RCC 7860 (cell line): ENCODE measurements around the gene CD247.
A peak's percentile ranks its signal among the peaks of the same experiment; 100 is the strongest.
"Not testable (repeated sequence)": the region's sequence is repeated elsewhere in the genome, so short reads cannot be mapped to it uniquely, and the experiment has no call there.

Experiments used
- DNase-seq: peaks from one replicate; pipeline ENCODE4 v3.0.0-alpha.2; 2015; ENCODE audit warnings: low spot score
- FAIRE-seq: peaks from 2 replicates; lab custom pipeline; 2012; peaks lifted over from hg19 to GRCh38; lab: Jason Lieb, UNC

The CD247 gene

DNA sequence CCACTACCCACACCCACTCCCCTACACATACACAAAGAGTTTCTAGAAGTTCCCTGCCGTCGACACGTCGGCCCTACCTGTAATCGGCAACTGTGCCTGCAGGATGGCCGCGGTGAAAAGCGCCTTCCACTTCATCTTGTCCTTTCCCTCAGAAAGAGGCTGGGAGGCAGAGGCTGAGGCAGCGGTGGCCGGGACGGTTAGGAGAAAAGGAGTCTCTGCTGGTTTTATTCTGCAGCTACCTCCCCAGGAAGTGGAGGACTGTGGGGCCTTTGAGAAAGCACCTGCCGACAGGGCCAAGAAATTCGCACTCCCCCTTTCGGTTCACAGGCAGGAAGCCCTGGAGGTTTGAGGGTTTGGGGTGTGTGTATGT lies at the start of gene CD247:
Gene CD247 (minus strand): TSS at position 199 of the 370 bp plus-strand sequence. CDS start 64 bp downstream, at position 135.
- DNase-seq, result no peak

DNA sequence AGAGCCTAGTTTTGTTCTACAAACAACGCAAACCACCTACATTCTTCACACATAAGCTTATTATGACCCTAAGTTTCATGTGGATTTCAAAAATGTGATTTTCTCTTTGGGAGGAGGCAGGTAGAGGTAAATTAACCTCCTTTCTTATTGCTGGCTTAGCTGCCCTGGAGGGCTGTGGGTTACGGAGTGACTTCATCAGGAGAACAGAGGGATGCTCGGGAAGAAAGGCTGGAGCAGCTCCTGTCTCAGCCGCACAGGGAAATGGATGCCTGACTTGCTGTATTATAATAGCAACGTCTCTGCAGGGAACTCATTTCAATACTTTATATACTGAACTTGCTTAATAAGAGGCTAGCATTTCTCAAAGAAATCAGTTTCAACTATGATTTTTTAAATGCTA lies 49.3 kb upstream of the CD247 start:
- DNase-seq, result no peak

More for the DNA sequence above, at the start of gene CD247:
- no peak for FAIRE-seq

DNA sequence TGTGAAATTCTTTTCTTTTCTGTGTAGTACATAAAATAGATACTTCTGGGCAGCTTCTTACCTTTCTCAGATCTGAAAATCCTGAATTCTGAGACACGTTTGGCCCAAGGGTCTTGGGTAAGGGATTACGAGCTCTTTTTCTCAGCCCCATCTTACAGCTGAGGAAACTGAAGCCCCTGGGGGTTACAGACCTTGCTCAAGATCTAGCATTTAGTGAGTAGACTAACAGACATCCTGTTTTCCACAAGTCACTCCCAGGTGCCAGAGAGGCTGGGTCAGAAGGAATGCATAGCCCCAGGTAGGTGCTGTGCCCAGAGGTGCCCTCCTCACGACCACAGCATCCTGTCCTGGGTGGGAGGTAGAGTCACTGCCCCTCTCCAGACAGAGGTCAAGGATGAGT lies 48.4 kb upstream of the CD247 start:
- no peak for DNase-seq
- no peak for FAIRE-seq

More for the DNA sequence above, 49.3 kb upstream of the CD247 start:
- FAIRE-seq, result no peak

DNA sequence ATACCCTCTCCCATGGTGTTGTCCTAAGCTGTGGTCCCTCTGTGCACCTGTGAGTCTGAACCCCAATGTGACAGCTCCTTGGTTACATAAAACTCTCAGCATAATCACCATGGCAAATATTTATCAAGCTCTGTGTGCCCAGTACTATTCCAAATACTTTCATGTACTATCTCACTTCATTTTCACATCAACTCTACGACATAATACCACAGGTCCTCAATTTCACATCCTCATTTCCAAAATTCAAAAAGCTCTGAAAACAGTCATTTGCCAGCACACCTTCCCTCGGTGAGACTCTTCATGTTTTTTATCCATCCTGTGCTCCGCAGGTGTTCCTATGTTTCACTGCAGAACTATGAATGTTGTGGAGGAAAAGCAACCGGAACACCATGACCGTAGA lies 47.6 kb upstream of the CD247 start:
- no peak for FAIRE-seq
- no peak for DNase-seq

DNA sequence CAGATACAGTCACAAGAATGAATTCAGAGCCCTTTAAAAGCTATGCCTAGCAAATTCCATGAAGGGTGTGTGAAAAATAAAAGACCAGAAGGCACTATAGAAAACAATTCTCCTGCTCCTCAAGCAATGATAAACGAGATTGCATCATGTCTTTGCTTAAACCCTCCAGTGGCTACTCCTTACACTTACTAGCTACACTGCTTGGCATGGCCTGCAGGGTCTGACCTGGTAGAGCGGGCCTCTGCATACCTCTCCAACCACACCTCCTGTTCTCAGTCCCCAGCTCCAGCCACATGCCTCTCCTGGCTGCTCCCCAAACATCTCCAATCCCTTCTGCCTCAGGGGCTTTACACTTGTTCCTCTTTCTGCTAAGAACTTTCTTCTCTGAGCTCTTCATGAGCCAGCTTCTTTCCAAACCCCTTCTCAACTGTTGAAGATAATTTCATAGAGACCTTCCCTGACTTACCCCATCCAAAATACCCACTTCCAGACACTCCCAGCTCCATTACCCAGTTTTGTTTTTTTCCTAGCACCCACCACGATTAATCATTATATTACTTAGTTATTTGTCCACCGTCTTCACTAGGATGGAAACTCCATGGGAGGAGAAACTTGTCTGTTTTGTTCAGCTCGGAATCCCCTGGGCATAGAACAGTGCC lies 46.4 kb upstream of the CD247 start:
- no peak for FAIRE-seq
- no peak for DNase-seq

DNA sequence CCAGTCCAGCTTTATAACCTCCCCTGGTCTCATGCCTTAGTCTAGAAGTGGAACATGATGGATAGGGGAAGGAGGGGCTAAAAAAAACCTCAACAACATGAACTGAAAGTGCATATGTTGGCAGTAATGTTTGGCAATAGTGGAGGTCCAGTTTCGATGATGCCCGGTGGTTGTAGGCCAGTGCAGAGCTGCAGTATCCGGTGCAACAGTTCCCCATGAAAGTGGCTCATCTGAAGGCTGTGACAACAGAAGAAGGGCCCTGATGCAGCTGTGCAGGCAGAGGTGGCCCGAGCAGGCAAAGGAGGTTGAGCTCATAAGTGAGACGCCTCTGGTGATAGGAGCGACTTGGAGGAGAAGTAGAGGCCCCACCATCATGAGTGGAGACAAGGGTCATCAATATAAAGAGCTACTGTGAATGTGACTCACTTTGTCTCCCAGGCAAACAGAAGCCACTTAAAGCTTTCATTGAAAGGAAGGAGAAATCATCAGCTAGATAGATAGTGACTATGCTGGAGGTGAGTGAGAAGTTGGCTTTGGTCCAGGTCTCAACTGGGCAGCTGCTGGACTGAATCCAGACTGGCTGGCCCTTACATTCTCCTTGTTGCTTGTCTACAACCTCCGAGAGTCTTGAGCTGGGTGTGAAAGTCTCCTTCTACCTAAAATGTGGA lies 45.4 kb upstream of the CD247 start:
- FAIRE-seq (no peak), DNase-seq (peak; percentile 39)

DNA sequence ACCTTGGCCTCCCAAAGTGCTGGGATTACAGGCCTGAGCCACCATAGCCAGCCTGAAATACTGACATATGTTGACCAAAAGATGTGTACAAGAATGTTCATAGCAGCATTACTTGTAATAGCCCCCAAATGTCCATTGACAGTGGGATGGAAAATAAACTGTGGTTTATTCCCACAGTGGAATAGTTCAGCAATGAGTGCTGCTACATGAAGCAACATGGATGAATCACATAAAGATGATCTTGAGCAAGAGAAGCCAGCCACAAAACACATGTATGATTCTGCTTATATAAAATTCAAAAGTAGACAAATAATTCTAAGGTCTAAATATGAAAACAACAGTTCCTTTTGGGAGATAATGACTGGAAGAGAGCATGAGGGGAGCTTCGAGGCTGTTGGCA lies 44.4 kb upstream of the CD247 start:
- DNase-seq (no peak), FAIRE-seq (no peak)

DNA sequence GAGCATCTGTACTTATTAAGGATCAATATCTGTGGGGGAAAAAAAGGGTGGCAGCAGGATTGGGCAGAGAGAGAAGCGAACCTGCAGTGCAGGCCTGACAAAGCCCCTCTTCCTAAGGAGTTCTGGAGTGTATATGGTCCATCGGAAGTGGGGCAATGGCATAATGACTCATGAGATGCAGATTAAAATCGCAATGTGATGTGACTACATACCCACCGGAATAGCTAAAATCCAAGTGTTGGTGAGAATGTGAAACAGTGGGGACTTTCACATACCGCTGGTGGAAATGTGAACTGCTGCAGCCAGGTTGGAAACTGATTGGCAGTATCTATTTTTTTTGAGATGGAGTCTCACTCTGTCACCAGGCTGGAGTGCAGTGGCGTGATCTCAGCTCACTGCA lies 43.4 kb upstream of the CD247 start:
- FAIRE-seq, result no peak
- DNase-seq, result no peak

DNA sequence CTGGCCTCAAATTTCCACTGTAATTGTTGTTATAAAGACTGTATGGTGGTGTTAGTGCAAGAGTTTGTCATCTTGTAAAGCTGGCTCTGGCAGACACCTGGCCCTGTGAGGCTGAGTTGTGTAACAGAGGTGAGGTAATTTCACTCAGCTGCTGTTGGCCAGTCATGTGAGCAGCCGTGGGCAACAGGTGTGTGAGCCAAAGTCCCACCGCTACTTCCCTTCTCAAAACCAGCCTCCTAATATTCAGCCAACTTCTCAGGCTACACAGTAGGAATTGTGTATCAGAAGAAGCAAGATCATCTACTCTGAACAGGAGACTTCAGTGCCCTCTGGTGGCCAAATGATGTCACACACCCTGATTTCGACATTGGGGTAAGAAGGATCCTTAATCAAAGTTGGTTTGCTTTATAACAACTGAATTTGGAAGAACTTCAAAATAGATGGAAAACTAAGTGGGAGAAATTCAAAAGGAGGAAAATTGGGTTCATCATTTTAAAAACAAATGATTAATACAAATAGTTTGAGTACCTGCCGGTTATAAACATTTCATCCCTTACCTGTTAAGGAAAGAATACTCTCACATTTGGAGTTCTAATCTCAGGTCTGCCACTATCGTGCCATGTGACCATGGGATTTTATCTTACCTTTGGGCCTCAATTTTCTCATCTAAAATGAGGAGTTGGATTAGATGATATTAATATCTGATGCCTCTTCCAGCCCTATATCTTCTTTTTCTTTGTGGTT lies 37.8 kb upstream of the CD247 start:
- DNase-seq (peak; percentile 38), FAIRE-seq (peak; percentile 65)

DNA sequence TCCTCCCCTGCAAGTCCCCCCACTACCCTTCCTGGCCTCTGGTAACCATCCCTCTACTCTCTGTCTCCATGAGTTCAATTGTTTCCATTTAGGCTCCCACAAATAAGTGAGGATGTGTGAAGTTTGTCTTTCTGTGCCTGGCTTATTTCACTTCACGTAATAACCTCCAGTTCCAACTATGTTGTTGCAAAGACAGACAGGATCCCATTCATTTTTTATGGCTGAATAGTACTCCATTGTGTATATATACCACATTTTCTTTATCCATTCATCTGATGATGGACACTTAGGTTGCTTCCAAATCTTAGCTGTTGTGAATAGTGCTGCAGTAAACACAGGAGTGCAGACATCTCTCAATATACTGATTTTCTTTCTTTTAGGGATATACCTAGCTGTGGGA lies 36.7 kb upstream of the CD247 start:
- not testable (repeated sequence) for DNase-seq, FAIRE-seq

DNA sequence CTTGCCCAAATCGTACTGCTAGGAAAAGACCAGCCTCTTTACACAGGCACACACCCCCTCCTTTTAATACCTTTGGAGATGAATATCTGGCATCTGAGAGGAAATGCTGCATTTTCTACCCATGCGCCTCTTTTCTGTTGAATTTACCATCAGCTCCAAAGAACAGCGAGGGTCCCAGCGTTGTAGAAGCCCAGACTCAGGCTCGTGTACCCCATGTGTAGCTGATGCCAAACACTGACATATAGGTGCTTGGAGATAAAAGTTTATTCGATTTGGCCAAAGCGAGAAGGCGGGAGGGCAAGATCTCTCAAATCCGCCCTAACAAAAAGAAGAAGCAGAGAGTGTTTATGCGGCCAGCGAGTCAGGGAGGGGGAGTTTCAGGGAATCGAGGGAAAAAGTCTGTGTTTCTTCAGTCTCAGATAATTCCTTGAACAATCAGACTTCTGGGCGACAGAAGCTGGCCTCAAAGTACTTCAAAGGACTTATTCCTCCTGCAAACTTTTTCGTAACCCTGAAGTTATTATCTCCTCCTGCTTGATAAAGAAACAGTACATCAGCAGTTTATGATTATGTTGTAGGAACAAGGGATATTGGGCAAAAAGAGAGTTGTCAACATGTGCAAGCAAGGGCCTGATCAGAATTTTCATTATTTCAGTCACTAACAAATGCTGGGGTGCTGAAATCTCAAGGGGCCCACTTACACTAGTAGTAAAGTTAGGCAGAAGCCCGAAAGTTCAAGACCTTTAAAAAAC lies 35.9 kb upstream of the CD247 start:
- DNase-seq (no peak), FAIRE-seq (no peak)

DNA sequence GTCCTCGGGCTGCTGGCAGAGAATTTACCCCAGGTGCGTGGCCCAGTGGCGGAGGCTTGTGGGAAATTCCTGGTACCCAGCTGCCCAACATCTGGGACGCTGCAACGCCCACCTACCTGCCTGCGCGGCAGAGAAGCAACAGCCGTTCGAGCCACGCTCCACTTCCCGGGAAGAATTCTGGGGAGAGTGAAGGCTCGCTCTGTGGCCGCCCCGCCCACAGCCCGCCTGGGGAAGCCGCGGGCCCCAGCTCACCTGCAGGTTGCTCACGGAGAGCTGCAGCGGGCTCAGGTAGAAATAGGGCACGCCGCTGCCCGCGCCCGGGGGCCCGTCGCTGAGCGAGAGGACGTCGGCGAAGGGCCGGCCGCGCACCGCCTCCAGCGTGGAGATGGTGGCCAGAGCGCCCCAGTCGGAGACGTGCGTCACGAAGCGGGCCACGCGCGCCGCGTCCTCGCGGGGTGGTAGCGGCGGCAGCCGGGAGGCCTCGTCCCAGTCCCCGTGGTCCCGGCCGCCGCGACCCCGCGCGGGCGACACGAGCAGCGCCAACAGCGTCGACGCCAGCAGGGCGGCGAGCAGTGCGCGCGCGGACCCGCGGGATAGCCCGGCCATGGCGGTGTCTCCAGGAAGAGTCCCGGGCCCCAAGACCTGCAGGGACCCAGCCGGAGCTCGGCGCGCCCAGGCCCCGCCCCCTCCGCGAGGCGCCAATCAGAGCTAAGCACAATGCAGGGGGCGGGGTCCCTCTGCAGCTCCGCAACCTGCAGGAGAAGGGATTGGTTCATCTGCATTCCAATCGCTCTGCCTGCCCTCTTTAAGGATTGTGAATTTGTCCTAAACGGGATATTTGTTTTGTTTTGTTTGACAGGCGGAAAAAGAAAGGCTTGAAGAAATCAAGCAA lies 35.1 kb upstream of the CD247 start, which contains the start of gene CREG1:
Gene CREG1 (minus strand): TSS at position 627 of the 892 bp plus-strand sequence.
- DNase-seq, result peak; percentile 77
- peak; percentile 79 for FAIRE-seq

DNA sequence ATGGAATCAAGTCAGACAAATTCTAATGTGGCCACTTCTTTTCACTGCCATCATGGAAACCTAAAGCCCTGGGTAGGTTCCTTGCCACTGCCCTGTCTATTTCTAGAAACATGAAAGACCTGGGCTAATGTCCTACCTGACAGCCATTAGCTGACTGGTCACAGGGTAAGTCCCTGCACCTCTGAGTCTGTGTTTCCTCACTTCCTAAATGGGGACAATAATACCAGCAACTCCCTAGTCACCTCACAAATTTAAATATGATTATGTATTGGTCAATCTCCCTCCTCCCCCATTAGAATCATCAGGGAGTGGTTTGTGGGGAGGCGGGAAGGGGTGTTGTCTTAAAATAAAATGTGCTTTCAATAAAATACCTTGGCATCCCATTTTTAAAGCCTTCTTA lies 33.0 kb upstream of the CD247 start:
- no peak for DNase-seq
- no peak for FAIRE-seq

DNA sequence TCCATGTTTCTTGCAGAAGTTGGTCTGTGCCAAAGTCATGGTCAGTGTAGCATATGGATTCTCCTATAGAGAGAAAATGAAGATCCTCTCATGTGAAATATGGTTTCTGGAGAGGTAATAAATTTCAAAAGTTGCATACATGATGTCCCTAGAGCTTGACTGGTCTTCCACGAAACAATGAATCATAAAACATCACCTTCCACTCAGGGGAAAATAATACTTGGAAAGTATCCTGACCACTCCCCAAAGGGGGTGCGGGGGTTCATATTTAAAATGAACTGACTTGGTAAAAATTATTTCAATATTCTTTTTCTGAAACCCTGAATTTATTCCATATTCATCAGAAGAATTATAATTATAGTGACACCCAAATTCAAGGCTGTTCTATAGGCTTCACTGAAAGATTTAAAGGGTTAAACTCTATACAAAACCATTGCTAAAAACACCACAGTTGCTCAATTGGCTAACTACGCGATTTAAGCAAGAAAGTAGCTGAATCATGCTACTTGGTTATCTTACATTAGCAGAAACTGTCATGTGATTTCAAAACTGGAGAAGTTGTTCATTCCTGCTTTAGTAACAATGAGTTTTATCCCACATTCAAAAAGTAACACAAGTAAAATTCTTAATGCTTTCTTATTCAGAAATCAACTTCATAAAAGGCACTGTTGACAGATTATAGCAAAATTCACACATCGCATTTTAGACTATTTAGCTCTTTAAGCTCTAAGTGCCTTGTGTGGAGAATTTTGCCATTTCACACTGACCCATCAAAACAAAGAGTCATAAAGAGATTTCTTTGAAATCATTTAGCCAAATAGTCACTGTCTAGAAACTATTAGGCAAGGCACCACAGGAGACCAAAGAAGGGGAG lies 30.0 kb upstream of the CD247 start:
- no peak for DNase-seq
- no peak for FAIRE-seq

DNA sequence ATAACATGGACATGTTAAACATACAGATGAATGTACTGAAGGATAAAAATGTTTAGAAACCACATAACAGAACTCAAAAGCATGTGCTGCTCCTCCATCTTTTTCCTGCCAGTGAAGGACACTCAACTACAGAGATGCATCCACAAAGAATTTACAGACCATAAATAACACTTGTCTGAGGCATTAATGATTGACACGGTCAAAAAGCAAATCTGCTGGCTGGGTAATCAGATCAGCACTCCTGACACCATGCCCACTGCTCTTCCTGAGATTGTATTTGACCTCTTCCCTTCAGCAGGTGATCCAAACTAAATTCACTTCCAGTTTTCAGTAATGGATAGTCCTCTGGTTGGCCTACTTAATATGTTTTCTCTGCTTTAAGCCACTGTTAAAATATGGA lies 28.6 kb upstream of the CD247 start:
- DNase-seq, result no peak
- no peak for FAIRE-seq

DNA sequence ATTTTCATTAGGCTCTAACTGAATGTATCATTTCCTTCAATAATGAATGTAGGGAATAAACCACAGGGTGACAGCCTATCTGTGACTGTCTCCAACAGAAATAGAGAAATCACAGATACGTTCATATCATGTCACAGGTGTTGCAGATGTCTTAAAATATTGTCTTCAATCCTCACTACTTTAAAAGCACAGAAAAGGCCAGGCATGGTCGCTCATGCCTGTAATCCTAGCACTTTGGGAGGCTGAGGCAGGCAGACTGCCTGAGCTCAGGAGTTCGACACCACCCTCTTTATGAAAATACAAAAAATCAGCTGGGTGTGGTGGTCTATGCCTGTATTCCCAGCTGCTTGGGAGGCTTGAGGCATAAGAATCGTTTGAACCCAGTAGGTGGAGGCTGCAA lies 27.0 kb upstream of the CD247 start:
- DNase-seq, result no peak
- no peak for FAIRE-seq

DNA sequence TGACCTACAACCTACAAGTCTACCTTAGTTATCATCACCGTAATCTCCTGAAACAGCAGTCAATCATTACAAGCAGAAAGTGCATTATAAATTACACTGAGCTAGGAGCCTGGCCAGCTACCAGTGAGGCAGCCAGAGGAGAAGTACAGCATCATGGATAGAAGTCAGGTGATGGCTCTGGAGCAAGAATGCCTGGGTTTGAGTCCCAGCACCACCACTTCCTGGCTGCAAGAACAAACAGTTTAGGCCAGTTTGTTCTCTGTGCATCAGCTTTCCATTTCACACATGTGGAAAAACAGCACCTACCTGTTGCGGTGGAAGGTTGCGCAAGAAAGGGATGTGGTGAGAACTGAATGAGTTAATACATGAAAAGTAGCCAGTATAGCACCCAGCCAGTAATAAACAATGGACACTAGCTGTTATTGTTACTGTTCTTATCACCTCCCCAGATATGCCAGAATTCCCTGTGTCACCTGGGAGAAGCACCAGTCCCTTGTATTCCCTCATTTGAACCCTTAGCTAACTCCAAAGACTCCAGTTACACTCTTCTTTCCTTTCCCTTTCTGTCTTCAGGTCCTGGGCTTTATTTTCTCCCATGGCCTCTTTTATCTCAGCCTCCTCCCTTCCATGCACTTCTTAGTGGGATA lies 26.2 kb upstream of the CD247 start:
- DNase-seq (no peak), FAIRE-seq (no peak)

DNA sequence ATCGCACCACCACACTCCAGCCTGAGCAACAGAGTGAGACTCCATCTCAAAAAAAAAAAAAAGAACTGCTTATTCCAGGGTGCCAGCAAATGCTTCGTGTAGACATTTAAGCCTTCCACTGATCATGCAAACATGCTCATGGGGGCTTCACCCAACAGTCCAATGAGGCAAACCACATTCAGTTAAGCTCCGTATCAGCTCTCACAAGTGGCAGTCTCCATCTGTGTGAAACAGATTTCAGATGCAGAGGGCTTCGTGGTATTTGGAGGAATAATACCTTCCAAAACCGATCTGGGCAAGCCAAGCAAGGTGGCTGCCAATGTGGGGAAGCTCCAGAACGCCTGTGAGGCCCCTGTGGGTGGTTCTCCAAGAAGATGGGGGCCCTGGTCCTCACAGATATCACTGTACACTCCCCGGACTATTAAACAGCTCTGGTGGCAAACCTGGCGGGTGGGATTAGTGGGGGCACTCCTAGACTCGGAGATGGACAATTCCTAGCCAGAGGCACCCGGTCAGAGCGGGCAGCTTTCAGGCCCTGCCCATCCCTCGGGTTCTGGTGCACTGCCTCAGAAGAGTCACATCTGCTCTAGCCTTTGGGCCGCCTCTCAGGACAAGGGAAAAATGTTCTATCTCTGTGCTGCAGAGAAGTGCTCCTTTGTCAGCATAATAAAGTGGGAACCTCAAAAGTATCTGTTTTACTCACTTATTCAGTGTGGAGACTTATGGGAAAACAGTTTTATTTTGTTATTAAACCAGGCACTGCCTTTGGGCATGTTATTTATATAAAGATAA lies 25.1 kb upstream of the CD247 start:
- no peak for FAIRE-seq
- DNase-seq, result no peak
